Stimulated activated naive CD8-positive, alpha-beta T cell treated with anti-CD3 and anti-CD28 coated beads, Interleukin-15, Interleukin-2, amounts not matched to agents 100 U/mL and 50 U/mL, for 24 hours (primary cell): Measurements from ENCODE around the gene BLVRB.
A peak's percentile ranks its signal among the peaks of the same experiment; 100 is the strongest.

Experiments
- ATAC-seq: fragments of 150-1000 bp; cut with Tn5 transposase; one replicate; pipeline ENCODE4 v1.10.0; 2021
- DNase-seq: peaks from one replicate; pipeline ENCODE4 v3.0.0; 2021

The BLVRB gene

GRCh38 chr19:40403262-40403984 is 62.1 kb downstream of the BLVRB start:
- DNase-seq (peak; percentile 88), ATAC-seq (peak; percentile 71)

GRCh38 chr19:40400559-40400958 is 65.0 kb downstream of the BLVRB start:
- DNase-seq: no peak
- no peak for ATAC-seq

- DNase-seq: peak; percentile 67
- peak; percentile 75 for ATAC-seq
Observed at GRCh38 chr19:40398417-40399131, 67.0 kb downstream of the BLVRB start.
